Mesothelial cell of epicardium (in vitro differentiated cells): Measurements from ENCODE around the gene TNXB. TPM values are rescaled to one million over a fixed set of nuclear protein-coding genes. Genes with fewer than 3 reads are reported as not detected.

ENCODE experiments used
- DNase-seq, 2 experiments: peaks; one replicate each; pipeline ENCODE4 v3.0.0; 2021; ENCODE audit warnings: low spot score in 2 of 2; ENCODE audit not compliant: unreplicated experiment in 2 of 2
- H3K27ac Mint-ChIP-seq: 2 replicates; pipeline ENCODE4 v1.8.0; 2021; ENCODE audit warnings: mixed read lengths
- H3K27me3 Mint-ChIP-seq: 2 replicates; pipeline ENCODE4 v1.8.0; 2021; ENCODE audit warnings: low read depth, mixed read lengths
- H3K36me3 Mint-ChIP-seq: 2 replicates; pipeline ENCODE4 v1.8.0; 2021; ENCODE audit warnings: mixed read lengths
- H3K4me1 Mint-ChIP-seq: 2 replicates; pipeline ENCODE4 v1.8.0; 2021; ENCODE audit warnings: mixed read lengths
- H3K4me3 Mint-ChIP-seq: 2 replicates; pipeline ENCODE4 v1.8.0; 2021; ENCODE audit warnings: mild to moderate bottlenecking, moderate library complexity, mixed read lengths
- H3K9me3 Mint-ChIP-seq: 2 replicates; pipeline ENCODE4 v1.8.0; 2021; ENCODE audit warnings: mixed read lengths
- total RNA-seq: library from RNA; stranded (reverse); gene quantifications from 3 replicates; pipeline ENCODE4 v1.2.1, GENCODE V29; 2021
- TF ChIP-seq, protein P1 (sequence below): fragments of 200-600 bp; sonication (generic); IDR thresholded peaks from one replicate; pipeline ENCODE4 v1.5.0; 2021; ENCODE audit warnings: antibody characterized with exemption; ENCODE audit not compliant: unreplicated experiment

Gene TNXB
- total RNA-seq, 1 donor from 2014 or later, result 13.9 TPM

DNA sequence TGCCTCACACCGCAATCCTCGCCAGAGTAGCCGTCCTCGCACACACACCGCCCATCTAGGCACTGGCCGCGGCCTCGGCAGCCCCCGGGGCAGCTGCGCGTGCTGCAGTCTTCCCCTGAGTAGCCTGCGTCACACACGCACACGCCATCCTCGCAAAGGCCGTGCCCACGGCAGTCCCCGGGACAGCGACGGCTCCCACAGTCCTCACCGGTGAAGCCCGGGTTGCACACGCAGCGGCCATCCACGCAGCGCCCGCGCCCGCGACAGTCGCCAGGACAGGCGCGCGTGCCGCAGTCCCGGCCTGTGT is 13.1 kb downstream of the TNXB start:
- TF ChIP-seq, protein P1, sequence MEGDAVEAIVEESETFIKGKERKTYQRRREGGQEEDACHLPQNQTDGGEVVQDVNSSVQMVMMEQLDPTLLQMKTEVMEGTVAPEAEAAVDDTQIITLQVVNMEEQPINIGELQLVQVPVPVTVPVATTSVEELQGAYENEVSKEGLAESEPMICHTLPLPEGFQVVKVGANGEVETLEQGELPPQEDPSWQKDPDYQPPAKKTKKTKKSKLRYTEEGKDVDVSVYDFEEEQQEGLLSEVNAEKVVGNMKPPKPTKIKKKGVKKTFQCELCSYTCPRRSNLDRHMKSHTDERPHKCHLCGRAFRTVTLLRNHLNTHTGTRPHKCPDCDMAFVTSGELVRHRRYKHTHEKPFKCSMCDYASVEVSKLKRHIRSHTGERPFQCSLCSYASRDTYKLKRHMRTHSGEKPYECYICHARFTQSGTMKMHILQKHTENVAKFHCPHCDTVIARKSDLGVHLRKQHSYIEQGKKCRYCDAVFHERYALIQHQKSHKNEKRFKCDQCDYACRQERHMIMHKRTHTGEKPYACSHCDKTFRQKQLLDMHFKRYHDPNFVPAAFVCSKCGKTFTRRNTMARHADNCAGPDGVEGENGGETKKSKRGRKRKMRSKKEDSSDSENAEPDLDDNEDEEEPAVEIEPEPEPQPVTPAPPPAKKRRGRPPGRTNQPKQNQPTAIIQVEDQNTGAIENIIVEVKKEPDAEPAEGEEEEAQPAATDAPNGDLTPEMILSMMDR, result no peak
- Mint-ChIP-seq H3K4me1 (peaks cover 17% of the 10 kb centered on the region), H3K9me3 (no peaks in the 10 kb centered on the region), H3K4me3 (no peak overlapping the region), H3K36me3 (no peaks in the 10 kb centered on the region), H3K27ac (no peak overlapping the region), H3K27me3 (peaks cover 6% of the 10 kb centered on the region)
- DNase-seq, result no peak

DNA sequence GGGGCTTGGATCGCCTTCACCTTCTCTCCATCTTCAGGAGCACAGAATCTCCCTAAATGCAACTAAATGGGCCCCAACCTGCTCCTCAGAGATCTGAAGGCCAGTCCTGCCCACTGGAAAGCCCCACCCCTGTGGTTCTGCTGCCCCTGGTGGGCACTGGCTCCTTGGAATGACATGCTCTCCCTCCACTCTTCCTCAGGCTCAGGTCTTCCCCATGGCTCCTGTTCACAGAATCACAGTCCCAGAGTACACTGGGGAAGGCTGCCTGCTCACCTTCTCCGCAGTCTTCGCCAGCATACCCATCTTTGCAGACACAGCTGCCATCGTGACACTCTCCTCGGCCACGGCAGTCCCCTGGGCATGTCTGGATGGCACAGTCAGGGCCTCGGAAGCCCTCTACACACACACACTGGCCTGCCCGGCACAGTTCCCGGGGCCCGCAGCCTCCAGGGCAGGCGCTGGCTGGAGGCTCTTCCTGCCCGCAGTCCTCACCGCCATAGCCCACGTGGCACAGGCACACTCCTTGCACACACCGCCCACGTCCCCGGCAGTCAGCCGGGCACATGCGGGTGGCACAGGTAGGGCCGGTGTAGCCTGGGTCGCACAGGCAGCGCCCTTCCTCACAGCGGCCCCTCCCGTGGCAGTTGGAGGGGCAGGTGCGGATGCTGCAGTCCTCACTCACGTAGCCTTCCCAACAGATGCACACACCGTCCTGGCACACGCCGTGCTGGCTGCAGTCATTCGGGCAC is 13.6 kb downstream of the TNXB start:
- H3K36me3 Mint-ChIP-seq, result no peaks in the 10 kb centered on the region
- H3K27ac Mint-ChIP-seq, result no peak overlapping the region
- peaks cover 17% of the 10 kb centered on the region for H3K4me1 Mint-ChIP-seq
- H3K4me3 Mint-ChIP-seq, result no peak overlapping the region
- no peaks in the 10 kb centered on the region for H3K9me3 Mint-ChIP-seq
- TF ChIP-seq, protein P1, result no peak
- DNase-seq, result no peak
- peaks cover 6% of the 10 kb centered on the region for H3K27me3 Mint-ChIP-seq

DNA sequence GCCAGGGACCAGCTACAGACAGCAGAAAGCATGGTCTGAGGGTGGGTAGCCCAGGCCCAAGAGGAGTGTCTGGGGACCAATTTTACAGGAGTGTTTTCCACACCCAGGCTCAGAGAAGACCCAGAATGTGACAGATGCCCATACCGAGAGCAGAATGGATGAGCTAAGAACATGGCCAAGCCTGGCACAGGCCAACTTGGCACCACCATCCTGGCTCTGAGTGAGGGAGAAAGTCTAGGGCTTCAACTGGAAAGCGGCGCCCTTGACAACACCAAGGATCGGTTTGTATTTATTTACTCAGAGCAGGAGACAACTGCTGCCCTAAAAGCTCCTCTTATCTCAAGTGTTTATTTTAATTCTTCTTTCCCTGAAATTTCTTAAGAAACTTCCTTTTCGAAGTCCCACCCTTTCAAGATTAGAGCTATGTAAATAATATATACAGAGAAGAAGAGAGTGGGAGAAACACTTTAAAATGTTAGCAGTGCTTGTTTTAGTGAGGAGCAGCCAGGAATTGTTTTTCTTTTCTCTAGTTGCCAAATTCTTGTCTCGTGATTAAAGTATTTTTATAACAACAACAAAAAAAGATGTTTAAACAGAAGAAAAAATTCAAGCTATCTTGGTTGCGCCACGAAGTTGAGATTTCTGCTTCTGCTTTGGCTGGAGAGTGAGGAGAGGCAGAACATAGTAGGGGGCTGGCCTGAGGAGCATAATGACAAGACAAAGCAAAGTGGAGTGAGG is 16.2 kb downstream of the TNXB start:
- Mint-ChIP-seq H3K4me3 (no peak overlapping the region), H3K9me3 (no peaks in the 10 kb centered on the region), H3K27ac (peak overlapping the region; percentile 85), H3K27me3 (peaks cover 5% of the 10 kb centered on the region), H3K4me1 (peaks cover 17% of the 10 kb centered on the region), H3K36me3 (no peaks in the 10 kb centered on the region)
- no peak for DNase-seq
- TF ChIP-seq, protein P1, result no peak

DNA sequence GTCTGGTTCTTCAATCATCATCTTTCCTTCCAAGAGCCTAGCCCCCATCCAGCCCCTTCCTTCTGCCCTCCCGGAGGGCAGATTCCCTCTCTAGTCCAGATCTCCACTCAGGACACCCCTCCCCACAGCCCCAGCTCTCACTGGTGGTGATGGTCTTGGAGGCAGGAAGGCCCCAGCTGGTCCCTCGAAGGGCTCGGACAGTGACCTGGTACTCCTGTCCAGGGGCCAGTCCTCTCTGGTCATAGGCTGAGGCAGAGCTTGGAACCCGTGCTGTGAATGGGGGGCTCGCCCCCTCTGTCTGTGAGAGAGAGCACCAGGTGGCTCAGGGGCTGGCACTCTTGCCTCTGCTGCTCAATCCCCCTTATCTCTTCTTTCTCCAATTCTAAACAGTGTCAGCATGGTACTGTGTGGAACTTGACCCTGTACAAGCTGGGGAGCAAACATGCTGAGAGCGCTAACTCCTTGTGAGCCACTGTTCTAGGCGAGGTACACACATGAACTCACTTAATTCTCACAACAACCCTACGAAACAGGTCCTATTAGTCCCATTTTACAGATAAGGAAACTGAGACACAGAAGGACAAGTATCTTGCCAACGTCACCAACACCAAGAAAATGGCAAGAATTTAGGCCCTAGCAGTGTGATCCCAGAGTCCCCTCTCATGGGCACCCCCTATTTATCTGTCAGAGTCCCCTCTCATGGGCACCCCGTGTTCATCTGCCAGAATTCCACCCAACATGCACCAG is 19.9 kb downstream of the TNXB start:
- H3K27ac Mint-ChIP-seq, result no peak overlapping the region
- no peak for DNase-seq
- H3K9me3 Mint-ChIP-seq, result no peaks in the 10 kb centered on the region
- TF ChIP-seq, protein P1, result no peak
- H3K36me3 Mint-ChIP-seq, result no peaks in the 10 kb centered on the region
- H3K27me3 Mint-ChIP-seq, result peaks cover 22% of the 10 kb centered on the region
- H3K4me1 Mint-ChIP-seq, result peaks cover 28% of the 10 kb centered on the region
- H3K4me3 Mint-ChIP-seq, result no peak overlapping the region

DNA sequence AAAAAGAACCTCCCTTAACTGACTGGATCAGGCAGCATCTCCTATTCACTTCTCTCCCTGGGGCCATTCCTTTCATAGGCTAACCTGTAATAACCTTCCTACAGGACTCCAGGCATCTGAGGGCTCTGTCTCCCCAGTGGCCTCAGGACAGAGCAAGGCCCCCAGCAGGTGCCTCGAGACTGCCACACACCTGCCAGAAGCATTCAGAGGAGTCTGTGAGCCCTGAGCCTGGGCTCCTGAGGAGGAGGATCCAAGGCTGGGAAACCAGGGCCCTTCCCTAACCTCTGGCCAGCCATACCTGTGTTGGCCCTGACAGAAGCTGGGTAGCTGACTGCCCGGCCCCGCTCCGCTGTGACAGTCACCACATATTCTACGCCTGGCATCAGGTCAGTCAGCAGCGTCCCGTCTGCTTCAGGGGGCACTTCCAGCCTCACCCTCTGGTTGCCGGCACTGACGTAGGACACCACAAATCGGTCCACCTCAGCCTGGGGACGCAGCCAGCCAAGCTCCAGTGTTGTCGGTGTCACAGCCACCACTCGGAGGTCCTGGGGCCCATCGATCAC is 20.6 kb downstream of the TNXB start:
- peak overlapping the region; percentile 34 for H3K27ac Mint-ChIP-seq
- no peaks in the 10 kb centered on the region for H3K9me3 Mint-ChIP-seq
- TF ChIP-seq, protein P1, result no peak
- peaks cover 28% of the 10 kb centered on the region for H3K4me1 Mint-ChIP-seq
- no peaks in the 10 kb centered on the region for H3K36me3 Mint-ChIP-seq
- DNase-seq, result no peak
- no peak overlapping the region for H3K4me3 Mint-ChIP-seq
- H3K27me3 Mint-ChIP-seq, result peaks cover 26% of the 10 kb centered on the region
